ENCODE data around the gene LARP6.

DNA sequence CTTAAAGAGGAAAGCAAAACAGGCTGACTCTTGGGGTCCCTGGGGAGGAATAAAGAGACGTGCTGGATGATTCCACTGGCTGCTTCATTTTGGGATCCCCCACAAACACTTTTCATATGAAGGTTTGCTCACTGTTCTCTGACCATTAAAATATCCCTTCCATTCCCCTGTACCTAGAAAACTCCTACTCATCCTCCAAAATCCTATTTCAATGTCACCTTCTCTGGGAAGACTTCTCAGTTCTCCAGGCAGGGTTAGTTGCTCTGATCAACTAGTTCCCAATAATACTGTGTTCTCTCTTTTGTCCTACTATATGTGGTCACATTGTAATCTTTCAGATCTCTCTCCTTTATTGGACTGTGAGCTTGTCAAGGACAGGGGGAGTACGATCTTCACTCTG is 19.0 kb downstream of the LARP6 start:
- TF ChIP-seq ESRRA (CRISPR knock-in tag; IDR thresholded peaks at IDR 0.05; ENCODE audit: borderline replicate concordance) (no peak), SMAD3 (CRISPR knock-in tag; IDR thresholded peaks at IDR 0.05; ENCODE audit: borderline replicate concordance) (no peak), NR3C1 (CRISPR knock-in tag; conservative IDR thresholded peaks at IDR 0.05; ENCODE audit: low read depth) (no peak)
- TF ChIP-seq, protein P1, sequence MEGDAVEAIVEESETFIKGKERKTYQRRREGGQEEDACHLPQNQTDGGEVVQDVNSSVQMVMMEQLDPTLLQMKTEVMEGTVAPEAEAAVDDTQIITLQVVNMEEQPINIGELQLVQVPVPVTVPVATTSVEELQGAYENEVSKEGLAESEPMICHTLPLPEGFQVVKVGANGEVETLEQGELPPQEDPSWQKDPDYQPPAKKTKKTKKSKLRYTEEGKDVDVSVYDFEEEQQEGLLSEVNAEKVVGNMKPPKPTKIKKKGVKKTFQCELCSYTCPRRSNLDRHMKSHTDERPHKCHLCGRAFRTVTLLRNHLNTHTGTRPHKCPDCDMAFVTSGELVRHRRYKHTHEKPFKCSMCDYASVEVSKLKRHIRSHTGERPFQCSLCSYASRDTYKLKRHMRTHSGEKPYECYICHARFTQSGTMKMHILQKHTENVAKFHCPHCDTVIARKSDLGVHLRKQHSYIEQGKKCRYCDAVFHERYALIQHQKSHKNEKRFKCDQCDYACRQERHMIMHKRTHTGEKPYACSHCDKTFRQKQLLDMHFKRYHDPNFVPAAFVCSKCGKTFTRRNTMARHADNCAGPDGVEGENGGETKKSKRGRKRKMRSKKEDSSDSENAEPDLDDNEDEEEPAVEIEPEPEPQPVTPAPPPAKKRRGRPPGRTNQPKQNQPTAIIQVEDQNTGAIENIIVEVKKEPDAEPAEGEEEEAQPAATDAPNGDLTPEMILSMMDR (IDR thresholded peaks at IDR 0.05), result no peak
- TF ChIP-seq, protein P2, sequence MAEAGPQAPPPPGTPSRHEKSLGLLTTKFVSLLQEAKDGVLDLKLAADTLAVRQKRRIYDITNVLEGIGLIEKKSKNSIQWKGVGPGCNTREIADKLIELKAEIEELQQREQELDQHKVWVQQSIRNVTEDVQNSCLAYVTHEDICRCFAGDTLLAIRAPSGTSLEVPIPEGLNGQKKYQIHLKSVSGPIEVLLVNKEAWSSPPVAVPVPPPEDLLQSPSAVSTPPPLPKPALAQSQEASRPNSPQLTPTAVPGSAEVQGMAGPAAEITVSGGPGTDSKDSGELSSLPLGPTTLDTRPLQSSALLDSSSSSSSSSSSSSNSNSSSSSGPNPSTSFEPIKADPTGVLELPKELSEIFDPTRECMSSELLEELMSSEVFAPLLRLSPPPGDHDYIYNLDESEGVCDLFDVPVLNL (CRISPR knock-in tag; IDR thresholded peaks at IDR 0.05; ENCODE audit: borderline replicate concordance, low read depth), result no peak

Measured in WTC11 (cell line).